Activated gamma-delta T cell treated with anti-CD3 and anti-CD28 coated beads, Interleukin-2, amount 50 U/mL, for 16 hours (primary cell): ENCODE data around the gene USP43.

Experiments
- DNase-seq: peaks from one replicate; pipeline ENCODE4 v3.0.0-alpha.2; 2020; ENCODE audit warnings: low read depth

The USP43 gene

DNA sequence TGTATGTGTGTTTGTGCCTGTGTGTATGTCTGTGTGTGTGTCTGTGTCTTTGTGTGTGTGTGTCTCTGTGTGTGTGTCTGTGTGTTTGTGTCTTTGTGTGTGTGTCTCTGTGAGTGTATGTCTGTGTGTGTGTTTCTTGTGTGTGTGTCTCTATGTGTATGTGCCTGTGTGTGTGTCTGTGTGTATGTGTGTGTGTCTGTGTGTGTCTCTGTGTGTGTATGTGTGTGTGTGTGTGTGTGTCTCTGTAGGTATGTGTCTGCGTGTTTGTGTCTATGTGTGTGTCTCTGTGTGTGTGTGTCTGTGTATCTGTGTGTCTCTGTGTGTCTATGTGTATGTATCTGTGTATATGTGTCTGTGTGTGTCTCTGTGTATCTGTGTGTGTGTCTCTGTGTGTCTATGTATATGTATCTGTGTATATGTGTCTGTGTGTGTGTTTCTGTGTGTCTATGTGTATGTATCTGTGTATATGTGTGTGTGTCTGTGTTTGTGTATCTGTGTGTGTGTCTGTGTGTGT is 70.2 kb downstream of the USP43 start:
- no peak for DNase-seq

DNA sequence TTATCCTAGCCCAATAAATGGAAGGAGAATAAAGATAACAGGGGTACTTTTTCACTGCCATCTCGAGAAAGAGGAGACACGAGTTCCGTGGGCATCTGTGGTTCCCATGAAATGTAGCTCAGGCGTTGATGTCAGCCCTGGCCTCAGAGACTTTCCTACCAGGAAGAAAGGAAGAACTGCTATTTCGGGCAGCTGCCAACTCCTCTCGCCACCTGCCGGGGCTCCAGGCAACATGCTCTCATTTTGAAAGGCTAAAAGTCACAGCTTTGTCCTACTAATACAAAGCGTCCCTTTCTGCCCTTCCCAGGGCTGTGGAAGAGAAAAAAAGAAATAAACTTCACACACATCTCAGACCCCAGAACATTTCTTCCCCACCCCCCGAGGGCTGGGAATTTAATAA is 80.3 kb downstream of the USP43 start:
- DNase-seq = no peak

DNA sequence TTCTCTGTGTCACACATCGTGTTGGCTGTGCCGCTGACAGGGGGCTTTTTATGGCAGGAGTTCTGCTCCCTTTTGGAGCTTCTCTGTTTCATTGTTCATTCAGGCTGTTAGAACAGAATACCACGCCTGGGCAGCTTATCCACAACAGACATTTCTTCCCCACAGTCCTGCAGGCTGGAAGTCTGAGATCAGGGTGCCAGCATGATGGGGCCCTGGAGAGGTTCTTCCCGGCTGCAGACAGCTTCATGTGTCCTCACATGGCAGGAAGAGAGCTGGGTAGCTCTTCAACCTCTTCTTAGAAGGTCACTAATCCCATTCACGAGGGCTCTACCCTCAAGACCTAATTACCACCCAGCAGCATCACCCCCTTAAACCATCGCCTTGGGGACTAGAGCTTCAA is 81.0 kb downstream of the USP43 start:
- no peak for DNase-seq

DNA sequence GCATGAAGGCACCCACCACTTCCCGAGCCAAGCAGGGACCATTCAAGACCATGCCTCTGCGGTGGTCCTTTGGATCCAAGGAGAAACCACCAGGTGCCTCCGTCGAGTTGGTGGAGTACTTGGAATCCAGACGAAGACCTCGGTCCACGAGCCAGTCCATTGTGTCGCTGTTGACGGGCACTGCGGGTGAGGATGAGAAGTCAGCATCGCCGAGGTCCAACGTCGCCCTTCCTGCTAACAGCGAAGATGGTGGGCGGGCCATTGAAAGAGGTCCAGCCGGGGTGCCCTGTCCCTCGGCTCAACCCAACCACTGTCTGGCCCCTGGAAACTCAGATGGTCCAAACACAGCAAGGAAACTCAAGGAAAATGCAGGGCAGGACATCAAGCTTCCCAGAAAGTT is 82.7 kb downstream of the USP43 start:
- DNase-seq = no peak

DNA sequence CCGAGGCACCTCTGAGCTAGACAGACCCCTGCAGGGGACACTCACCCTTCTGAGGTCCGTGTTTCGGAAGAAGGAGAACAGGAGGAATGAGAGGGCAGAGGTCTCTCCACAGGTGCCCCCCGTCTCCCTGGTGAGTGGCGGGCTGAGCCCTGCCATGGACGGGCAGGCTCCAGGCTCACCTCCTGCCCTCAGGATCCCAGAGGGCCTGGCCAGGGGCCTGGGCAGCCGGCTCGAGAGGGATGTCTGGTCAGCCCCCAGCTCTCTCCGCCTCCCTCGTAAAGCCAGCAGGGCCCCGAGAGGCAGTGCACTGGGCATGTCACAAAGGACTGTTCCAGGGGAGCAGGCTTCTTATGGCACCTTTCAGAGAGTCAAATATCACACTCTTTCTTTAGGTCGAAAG is 83.2 kb downstream of the USP43 start:
- DNase-seq = no peak

DNA sequence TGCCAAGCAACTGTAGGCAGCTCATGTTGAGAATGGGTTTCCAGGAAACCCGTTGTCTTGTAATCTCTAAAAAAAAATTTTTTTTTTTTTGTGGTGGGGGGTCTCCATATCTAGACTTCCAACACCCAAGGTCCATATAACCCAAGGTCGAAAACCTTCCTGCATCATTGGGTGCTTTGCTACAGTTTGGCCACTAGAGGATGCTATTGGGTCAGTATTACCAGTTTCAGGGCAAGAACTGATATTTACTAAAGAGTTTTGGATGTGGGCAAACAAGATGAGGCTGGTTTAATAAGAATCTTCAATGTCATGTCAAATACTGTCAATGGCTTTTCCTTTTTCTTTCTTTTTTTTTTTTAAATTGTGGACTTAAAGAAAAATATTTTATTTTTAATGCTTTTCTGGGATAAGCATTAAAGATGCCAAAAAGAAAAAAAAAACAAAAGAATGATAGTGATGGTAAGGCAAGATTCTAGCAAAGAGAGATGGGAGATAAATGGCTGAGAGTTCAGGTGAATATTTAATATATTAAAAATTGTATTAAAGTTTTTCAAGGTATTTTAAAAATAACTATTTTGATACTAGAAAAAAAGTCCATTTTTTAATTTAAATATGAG is 83.8 kb downstream of the USP43 start:
- DNase-seq = peak; percentile 3

DNA sequence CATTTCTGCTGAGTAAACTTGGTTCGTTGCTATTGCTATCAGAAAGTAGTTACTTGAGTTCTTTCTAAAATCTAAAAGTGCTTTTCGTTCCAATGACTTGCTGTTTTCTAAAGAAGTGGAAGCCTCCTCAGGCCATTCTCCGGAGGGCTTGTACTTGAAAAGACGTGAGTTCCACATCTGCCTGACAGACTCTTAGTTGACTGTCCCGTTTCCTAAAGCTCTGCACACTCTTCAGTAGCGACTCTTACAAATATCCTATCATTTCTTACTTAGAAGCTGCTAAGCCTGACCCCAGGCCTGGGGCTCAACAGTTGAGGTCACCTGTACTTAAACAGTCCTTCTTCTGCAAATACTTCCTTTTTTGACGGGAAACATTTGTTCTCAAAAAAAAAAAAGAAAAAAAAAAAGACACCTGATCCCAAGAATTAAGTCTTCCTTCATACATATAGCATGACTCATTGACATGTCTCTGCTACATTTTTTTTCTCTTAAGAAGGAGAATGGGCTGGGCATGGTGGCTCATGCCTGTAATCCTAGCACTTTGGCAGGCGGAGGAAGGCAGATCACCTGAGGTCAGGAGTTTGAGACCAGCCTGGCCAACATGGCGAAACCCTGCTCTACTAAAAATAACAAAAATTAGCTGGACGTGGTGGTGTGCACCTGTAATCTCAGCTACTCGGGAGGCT is 84.6 kb downstream of the USP43 start:
- no peak for DNase-seq

DNA sequence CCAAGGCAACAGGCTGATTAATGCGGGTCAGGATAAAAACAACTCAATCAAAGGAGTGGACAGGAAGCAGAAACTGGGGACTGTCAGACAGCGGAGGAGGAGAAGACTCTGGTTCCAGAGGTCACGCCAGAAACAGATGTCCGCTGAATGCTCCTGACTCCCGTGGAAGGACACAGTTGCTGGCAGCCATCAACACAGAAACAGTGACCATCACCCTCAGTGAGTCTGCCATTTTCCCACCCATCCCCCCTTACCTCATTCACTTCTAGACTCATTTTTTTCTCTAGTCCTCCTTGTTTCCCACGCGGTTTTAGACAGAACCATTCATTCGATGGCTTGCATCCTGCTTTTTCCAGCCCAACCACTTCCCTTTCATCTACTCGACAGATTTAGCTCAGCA is 105.2 kb downstream of the USP43 start:
- no peak for DNase-seq

DNA sequence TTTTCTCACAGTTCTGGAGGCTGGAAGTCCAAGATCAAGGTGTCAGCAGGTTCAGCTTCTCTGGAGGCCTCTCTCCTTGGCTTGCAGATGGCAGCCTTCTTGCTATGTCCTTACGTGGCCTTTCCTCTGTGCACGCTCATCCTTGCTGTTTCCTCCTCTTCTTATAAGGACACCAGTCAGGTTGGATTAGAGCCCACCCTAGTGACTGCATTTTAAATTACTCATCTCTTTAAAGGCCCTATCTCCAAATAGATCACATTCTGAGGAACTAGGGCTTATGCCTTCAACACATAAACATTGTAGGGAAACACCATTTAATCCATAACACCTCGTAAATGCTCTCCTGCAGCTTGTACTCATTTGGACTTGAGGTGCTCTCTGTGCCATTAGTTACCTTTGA is 109.8 kb downstream of the USP43 start:
- no peak for DNase-seq

DNA sequence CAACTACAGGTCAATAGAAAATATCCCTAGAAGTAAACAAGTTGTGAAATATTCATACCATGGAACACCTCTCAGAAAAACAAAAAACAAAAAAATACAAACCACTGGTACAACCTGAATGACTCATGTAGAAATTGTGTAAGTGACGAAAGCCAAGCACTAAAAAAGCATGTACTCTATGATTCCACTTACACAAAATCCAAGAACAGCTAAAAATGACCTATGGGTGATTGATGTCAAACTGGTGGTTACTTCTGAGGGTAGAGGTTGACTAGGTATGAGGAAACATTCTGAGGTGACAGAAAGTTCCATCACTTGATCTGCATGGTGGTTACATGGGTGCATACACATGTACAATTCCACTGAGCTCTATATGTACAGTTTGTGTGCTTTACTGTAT is 114.9 kb downstream of the USP43 start:
- no peak for DNase-seq

DNA sequence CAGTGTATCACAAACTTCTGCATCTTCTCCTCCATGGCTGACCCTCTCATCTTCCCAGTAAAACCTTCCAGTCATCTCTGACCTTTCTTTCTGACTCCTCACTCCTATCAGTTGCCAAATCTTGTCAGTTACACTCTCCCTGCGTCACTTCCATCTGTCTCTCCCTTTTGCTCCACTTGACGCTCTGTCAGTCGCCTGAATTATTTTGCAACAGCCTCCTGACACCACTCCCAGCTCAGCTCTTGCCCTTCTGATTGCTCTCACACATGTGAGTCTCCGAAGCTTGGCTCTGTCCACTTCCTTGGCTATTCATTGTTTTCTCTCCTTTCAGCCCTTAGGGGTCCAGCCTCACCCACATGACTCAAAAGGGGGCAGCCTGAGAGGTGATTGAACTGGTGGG is 118.3 kb downstream of the USP43 start:
- no peak for DNase-seq

DNA sequence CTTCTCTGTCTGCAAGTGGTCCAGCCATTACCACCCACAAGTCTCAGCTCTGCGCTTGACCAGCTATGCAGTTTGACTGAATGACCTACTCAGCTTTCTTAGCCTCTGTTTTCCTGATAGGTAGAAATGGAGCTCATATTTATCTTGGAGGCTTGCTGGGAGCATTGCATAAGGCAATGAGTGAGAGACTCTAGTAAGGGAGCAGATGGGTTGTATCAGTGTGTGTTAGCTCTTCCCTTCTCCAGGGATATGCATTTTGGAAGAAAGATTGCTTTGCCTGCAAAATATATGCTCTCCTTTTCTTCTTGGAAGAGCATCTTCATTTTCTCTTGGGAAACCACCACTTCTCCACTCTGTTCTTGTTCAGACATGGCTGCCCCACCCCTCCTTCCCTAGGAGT is 120.0 kb downstream of the USP43 start:
- DNase-seq = no peak

DNA sequence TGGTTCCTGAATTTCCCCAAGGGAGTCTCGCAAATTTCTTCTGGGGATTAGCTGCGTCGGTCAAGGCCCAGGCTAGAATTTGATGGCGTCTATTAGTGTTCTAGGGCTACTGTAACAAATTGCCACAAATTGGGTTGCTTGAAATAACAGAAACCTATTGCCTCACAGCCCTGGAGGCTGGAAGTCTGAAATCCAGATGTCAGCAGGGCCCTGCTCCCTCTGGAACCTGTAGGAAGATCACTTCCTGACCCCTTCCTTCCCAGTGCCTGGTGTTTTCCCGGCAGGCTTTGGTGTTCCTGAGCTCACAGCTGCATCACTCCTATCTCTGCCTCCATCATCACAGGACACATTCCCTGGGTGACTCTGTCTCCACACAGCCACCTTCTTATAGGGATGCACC is 121.7 kb downstream of the USP43 start:
- DNase-seq = no peak

DNA sequence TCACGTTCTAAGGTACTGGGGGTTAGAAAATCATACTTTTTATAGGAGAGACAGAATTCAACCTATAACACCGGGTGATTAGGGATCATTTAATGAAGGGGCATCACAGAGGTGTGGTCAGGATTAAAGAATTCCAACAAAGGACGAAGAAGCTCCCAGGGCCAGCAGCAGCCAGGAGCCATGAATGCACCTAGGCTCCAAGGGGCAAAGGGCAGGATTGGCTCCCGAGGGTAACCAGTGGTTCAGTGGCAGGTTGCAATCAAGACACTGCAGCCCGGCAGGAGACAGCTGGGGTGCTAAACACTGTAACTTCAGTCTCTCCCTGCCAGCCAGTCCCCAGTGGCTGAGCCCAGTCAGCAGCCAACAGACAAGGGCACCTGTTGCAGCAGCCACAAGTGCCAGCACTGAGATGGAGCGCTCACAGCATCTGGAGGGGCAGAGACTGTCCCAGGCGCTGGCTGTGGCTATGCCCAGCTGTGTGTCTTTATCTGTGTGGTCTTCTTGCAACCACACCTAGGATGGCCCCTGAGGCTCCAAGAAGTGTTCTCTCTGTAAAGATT is 122.2 kb downstream of the USP43 start:
- DNase-seq = no peak

DNA sequence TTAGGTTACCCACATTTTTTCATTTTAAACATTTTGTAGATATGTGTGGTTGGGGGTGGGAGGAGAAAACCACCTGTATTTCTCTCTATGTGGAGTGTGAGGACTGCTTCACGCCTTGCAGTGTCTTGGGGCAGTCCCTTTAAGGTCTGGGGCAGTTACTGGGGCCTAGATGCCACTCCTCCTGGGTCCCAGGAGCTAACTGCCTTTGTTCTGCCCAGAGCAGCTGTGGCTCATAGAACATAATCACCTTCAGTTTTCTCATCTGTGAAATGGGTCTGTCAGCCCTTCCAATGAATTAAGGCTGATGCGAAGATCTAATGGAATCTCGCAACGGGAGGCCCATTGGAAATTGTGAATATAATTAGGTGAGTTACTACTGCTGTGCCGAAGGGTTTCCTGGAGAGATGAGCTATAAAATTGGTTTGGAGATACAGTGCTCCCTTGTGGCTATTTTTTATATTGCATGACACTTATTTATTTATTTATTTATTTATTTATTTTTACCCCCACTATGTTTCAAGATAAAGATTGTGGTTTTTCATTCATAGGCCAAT is 123.1 kb downstream of the USP43 start:
- DNase-seq = no peak

DNA sequence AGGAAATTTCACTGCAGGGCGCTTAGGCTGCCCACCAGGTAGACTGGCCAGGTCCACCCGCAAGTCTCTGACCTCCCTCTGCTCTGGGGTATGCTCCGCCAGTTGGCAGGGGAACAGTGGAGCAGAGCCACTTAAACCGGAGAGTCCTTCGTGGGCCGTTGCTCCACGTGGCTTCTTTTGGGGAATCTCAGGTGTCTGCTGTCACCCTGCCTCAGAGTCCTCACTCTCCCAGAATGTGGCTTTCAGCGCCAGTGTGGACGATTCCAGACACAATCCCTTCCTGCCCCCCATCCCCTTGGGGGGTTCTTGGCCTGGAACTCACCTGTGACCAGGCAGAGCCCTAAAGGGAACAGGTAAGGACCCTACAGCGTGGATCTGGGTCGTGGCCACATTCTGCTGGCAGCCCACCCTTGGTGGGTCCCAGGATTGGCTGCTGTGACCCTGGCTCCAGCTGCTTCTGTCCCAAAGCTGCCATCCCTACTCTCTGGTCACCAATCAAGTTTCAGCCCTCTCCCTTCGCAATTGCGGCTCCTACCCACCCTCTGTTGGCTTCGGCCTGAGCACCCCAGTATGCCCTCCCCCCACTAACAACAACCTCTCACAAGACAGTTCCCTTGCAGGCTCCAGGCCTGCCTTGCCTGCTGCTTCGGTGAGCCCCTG is 123.8 kb downstream of the USP43 start:
- no peak for DNase-seq

DNA sequence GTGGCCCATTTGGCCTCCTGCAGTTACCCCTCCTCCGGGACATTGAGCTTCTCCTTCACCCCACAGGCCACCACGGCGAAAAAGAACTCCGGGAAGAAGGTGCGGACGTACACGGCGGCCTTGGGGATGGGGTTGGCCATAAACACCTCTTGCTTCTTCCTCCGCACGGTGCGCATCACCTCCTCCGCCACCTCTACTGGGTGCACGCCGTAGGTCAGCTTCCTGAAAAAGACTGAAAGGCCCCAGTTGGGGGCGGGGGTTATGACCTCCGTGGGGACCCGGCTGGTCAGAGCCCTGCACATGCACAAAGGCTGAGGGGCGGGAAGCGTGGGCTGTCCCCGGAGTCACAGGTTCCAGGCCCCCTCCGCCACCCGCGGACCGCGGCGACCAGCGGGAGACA is 126.1 kb downstream of the USP43 start:
- no peak for DNase-seq

DNA sequence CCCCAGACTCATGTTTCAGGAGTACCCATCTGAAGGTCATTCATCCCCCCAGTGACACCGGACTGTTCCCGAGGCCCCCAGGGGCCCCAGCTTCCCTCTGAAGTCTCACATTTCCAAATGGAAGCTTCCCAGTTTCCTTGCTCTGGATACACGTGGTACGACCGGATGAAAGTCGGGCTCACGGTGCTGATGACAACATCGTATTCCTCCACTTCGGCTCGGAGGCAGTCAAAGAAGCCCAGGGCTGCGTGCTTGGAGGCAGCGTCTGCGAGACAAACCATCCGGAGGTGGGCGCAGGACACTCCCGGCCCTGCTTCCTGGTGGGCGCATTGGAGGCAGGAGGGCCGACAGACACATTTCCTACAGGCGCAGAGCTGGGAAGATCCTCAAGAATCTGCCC is 127.3 kb downstream of the USP43 start:
- no peak for DNase-seq

DNA sequence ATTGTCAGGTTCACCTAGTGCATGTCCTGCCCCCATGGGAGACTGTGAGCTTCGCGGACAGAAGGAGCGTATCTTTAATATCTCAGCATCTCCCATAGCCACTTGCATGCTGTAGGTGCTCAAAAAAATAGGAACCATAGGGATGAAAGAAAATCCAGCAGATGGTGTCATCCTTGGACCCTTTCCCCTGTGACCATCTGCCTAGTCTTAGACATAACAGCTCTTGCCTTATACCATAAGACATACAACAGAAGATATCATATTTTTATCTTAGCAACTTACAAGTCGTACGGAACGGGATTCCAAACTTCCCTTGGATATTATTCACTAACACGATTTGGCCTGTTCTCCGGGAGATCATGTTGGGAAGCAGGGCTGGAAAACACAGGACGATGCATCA is 131.6 kb downstream of the USP43 start:
- DNase-seq = no peak
